GM12878 (cell line): ENCODE results near the gene NPR2. TPM values are rescaled to one million over a fixed set of nuclear protein-coding genes. Genes with fewer than 3 reads are reported as not detected.

Experiments
- IKZF2 ChIP-seq, 2 experiments: fragments of 450-650 bp; IDR thresholded peaks; 2 replicates each; pipeline ENCODE4 v1.6.1; 2017; ENCODE audit warnings: mild to moderate bottlenecking in 2 of 2, moderate library complexity in 2 of 2
- MTA3 ChIP-seq: IDR thresholded peaks from 2 replicates; pipeline ENCODE4 v1.6.1; 2012; ENCODE audit warnings: low read length, inconsistent platforms, borderline replicate concordance
- NBN ChIP-seq: fragments of 450-650 bp; IDR thresholded peaks from 2 replicates; pipeline ENCODE4 v1.6.1; 2016
- PAX8 ChIP-seq: fragments of 450-650 bp; IDR thresholded peaks from 2 replicates; pipeline ENCODE4 v1.6.1; 2017; ENCODE audit warnings: mild to moderate bottlenecking, moderate library complexity
- RBBP5 ChIP-seq: fragments of 200-600 bp; sonication (generic); conservative IDR thresholded peaks from 2 replicates; pipeline ENCODE4 v1.6.1; 2016
- RELA ChIP-seq: fragments of 450-650 bp; IDR thresholded peaks from 2 replicates; pipeline ENCODE4 v1.8.0; 2014; ENCODE audit warnings: borderline replicate concordance; ENCODE audit not compliant: partially characterized antibody
- SRF ChIP-seq, 2 experiments: IDR thresholded peaks; 2 replicates each; pipeline ENCODE4 v1.6.1; 2011; ENCODE audit warnings: low read depth in 2 of 2, low read length in 2 of 2, mild to moderate bottlenecking in 1 of 2, moderate library complexity in 1 of 2
- polyA plus RNA-seq, 11 experiments: library from polyadenylated mRNA; depleted of rRNA in 4 of 11; unstranded in 6 of 11; stranded (reverse) in 5 of 11; fragments of >200 nt; fragmentation: Nextera tagmentation in 4 of 11; fragmentation: Illumina TruSeq in 1 of 11; extraction: Ambion mirVana in 4 of 11; extraction: Trizol in 1 of 11; gene quantifications; 1 replicate in 1 of 11; 2 replicates in 10 of 11; pipeline versions ENCODE4 v1.2.1 to v1.2.3, GENCODE V29; 2011 to 2016; ENCODE audit warnings: inconsistent platforms in 2 of 11, missing spikeins in 2 of 11, low read depth in 1 of 11
- total RNA-seq, 4 experiments: library from RNA; depleted of rRNA in 3 of 4; stranded (reverse); fragments of >200 nt in 3 of 4; fragmentation: Illumina TruSeq in 1 of 4; extraction: Trizol in 1 of 4; gene quantifications; 2 replicates each; pipeline versions ENCODE4 v1.2.1 to v1.2.3, GENCODE V29; 2013 to 2021
- TF ChIP-seq, protein P1 (sequence below): fragments of 450-650 bp; IDR thresholded peaks from 2 replicates; pipeline ENCODE4 v1.6.1; 2017; ENCODE audit warnings: mild to moderate bottlenecking, moderate library complexity
- TF ChIP-seq, protein P2 (sequence below): fragments of 450-650 bp; IDR thresholded peaks from 2 replicates; pipeline ENCODE4 v1.6.1; 2016; ENCODE audit warnings: mild to moderate bottlenecking

NPR2 gene
- total and polyA plus RNA-seq, 10 of the 15 experiments (the other 5 are each of a cell fraction or from before 2014, with no cell fraction given) = 2.0 to 20.9 (median 6.8) TPM

- TF ChIP-seq, protein P1, sequence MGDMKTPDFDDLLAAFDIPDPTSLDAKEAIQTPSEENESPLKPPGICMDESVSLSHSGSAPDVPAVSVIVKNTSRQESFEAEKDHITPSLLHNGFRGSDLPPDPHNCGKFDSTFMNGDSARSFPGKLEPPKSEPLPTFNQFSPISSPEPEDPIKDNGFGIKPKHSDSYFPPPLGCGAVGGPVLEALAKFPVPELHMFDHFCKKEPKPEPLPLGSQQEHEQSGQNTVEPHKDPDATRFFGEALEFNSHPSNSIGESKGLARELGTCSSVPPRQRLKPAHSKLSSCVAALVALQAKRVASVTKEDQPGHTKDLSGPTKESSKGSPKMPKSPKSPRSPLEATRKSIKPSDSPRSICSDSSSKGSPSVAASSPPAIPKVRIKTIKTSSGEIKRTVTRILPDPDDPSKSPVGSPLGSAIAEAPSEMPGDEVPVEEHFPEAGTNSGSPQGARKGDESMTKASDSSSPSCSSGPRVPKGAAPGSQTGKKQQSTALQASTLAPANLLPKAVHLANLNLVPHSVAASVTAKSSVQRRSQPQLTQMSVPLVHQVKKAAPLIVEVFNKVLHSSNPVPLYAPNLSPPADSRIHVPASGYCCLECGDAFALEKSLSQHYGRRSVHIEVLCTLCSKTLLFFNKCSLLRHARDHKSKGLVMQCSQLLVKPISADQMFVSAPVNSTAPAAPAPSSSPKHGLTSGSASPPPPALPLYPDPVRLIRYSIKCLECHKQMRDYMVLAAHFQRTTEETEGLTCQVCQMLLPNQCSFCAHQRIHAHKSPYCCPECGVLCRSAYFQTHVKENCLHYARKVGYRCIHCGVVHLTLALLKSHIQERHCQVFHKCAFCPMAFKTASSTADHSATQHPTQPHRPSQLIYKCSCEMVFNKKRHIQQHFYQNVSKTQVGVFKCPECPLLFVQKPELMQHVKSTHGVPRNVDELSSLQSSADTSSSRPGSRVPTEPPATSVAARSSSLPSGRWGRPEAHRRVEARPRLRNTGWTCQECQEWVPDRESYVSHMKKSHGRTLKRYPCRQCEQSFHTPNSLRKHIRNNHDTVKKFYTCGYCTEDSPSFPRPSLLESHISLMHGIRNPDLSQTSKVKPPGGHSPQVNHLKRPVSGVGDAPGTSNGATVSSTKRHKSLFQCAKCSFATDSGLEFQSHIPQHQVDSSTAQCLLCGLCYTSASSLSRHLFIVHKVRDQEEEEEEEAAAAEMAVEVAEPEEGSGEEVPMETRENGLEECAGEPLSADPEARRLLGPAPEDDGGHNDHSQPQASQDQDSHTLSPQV = 0 out of 2 replicates have a peak, but pooled peaks have one; percentile 10
- TF ChIP-seq MTA3 (peak; percentile 57; the same call in 1 of the 2 replicates), NBN (peak; percentile 78; the same call in 1 of the 2 replicates), SRF (IDR thresholded peaks at IDR 0.05; ENCODE audit: low read depth in 2 of 2, low read length in 2 of 2) (no peak), RELA (no peak), RBBP5 (no peak), PAX8 (no peak), IKZF2 (IDR thresholded peaks at IDR 0.05) (peak; percentile 58 to 62; a peak in 2 of 4 replicates)
- TF ChIP-seq, protein P2, sequence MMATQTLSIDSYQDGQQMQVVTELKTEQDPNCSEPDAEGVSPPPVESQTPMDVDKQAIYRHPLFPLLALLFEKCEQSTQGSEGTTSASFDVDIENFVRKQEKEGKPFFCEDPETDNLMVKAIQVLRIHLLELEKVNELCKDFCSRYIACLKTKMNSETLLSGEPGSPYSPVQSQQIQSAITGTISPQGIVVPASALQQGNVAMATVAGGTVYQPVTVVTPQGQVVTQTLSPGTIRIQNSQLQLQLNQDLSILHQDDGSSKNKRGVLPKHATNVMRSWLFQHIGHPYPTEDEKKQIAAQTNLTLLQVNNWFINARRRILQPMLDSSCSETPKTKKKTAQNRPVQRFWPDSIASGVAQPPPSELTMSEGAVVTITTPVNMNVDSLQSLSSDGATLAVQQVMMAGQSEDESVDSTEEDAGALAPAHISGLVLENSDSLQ = peak; percentile 58; the same call in 1 of the 2 replicates
- TF ChIP-seq, all 136 proteins: peak for 33
These were observed 56.6 kb downstream of the NPR2 start (continued) for GRCh38 chr9:35847792-35848572.
